HepG2 (cell line): ENCODE results near the gene ATP6V1C2. TPM values are rescaled to one million over a fixed set of nuclear protein-coding genes. Genes with fewer than 3 reads are reported as not detected.

Experiments used
- HNRNPUL1 ChIP-seq: fragments of 200-400 bp; formaldehyde crosslinking; IDR thresholded peaks from 2 replicates; pipeline ENCODE4 v1.6.1; 2017; ENCODE audit warnings: low read depth, mild to moderate bottlenecking, low read length, moderate library complexity
- NCOA2 ChIP-seq: sonication (generic); formaldehyde crosslinking; IDR thresholded peaks from 2 replicates; pipeline ENCODE4 v1.8.0; 2022; ENCODE audit warnings: inconsistent platforms
- SIX4 ChIP-seq: sonication (generic); formaldehyde crosslinking; IDR thresholded peaks from 2 replicates; pipeline ENCODE4 v1.4.0; 2020; ENCODE audit warnings: missing genetic modification reagents
- SP4 ChIP-seq: sonication (generic); formaldehyde crosslinking; IDR thresholded peaks from 2 replicates; pipeline ENCODE4 v1.8.1; 2023; ENCODE audit warnings: mild to moderate bottlenecking, missing genetic modification reagents
- SRSF4 ChIP-seq: fragments of 200-400 bp; formaldehyde crosslinking; IDR thresholded peaks from one replicate; pipeline ENCODE4 v1.6.1; 2018; ENCODE audit warnings: mild to moderate bottlenecking, low read depth, low read length, moderate library complexity; ENCODE audit not compliant: poor library complexity, severe bottlenecking
- SUZ12 ChIP-seq: fragments of 150-350 bp; IDR thresholded peaks from 2 replicates; pipeline ENCODE4 v1.6.1; 2014; ENCODE audit warnings: low read depth, low read length
- ZFP1 ChIP-seq: IDR thresholded peaks from 2 replicates; pipeline ENCODE4 v1.6.1; 2016
- ZFP36 ChIP-seq: fragments of 150-350 bp; IDR thresholded peaks from 2 replicates; pipeline ENCODE4 v1.6.1; 2018; ENCODE audit warnings: borderline replicate concordance, low read length, low read depth; ENCODE audit not compliant: partially characterized antibody
- ZNF619 ChIP-seq: sonication (generic); formaldehyde crosslinking; IDR thresholded peaks from 2 replicates; pipeline ENCODE4 v1.4.0; 2020; ENCODE audit warnings: mild to moderate bottlenecking, missing genetic modification reagents
- polyA plus RNA-seq, 8 experiments: library from polyadenylated mRNA; depleted of rRNA in 3 of 8; stranded (reverse) in 7 of 8; unstranded in 1 of 8; fragments of >200 nt; fragmentation: Illumina TruSeq in 4 of 8; extraction: Trizol in 4 of 8; gene quantifications; 2 replicates each; pipeline versions ENCODE4 v1.2.1 to v1.2.3, GENCODE V29; 2011 to 2016; ENCODE audit warnings: low read depth in 4 of 8, missing spikeins in 1 of 8, mixed read lengths in 1 of 8; ENCODE audit not compliant: insufficient read depth in 1 of 8
- total RNA-seq, 5 experiments: library from RNA; depleted of rRNA; stranded (reverse); fragments of >200 nt; fragmentation: Illumina TruSeq; extraction: Trizol; gene quantifications; 2 replicates each; pipeline ENCODE4 v1.2.3, GENCODE V29; 2016; ENCODE audit warnings: low read depth in 1 of 5
- TF ChIP-seq, protein P1 (sequence below): sonication (generic); formaldehyde crosslinking; IDR thresholded peaks from 2 replicates; pipeline ENCODE4 v1.5.0; 2020; ENCODE audit warnings: mild to moderate bottlenecking, missing genetic modification reagents
- TF ChIP-seq, protein P2 (sequence below): sonication (generic); formaldehyde crosslinking; IDR thresholded peaks from 2 replicates; pipeline ENCODE4 v1.4.0; 2020; ENCODE audit warnings: missing genetic modification reagents, borderline replicate concordance
- TF ChIP-seq, protein P3 (sequence below): sonication (generic); formaldehyde crosslinking; IDR thresholded peaks from 2 replicates; pipeline ENCODE4 v1.4.0; 2020; ENCODE audit warnings: missing genetic modification reagents
- TF ChIP-seq, protein P4 (sequence below): sonication (generic); formaldehyde crosslinking; IDR thresholded peaks from 2 replicates; pipeline ENCODE4 v1.4.0; 2020; ENCODE audit warnings: missing genetic modification reagents
- TF ChIP-seq, protein P5 (sequence below): sonication (generic); formaldehyde crosslinking; IDR thresholded peaks from 2 replicates; pipeline ENCODE4 v1.5.0; 2020; ENCODE audit warnings: missing genetic modification reagents
- TF ChIP-seq, protein P6 (sequence below): sonication (generic); formaldehyde crosslinking; IDR thresholded peaks from 2 replicates; pipeline ENCODE4 v1.4.0; 2020; ENCODE audit warnings: missing genetic modification reagents

Gene ATP6V1C2
- total and polyA plus RNA-seq, 2 of the 13 experiments (the other 11 are each of a cell fraction or from before 2014, with no cell fraction given): 0.04 to 0.29 TPM

DNA sequence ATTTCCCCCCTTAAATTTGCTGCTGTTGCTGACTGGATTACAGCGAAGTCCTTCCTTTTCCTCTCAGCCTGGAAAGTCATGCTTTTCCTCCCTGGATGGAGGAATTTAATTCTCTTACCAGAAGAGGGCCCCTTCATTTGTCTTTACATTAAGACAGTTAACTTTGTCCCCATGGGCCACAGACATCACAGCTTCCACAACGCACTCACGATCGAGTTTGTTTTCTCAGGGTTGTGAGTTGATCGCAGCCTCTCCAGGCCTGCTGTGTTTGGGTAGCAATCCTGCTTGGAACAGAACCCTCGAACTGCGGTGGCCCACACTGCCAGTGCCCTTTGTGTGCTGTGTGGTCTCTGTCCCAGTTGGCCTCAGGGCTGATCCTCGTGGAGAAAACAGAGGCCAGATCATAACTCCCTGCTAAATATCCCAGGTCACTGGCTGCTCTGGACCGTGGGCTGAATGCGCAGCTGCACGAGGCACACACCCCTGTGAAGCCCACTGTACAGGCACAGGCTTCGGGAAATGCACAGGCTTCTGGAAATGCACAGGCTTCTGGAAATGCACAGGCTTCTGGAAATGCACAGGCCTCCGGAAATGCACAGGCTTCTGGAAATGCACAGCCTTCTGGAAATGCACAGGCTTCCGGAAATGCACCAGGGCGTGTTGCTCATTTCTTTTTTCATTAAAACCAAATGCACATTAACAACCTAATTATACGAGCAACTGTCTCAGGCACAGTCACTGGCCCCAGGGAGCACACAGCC lies 93.3 kb downstream of the ATP6V1C2 start (continued):
- TF ChIP-seq, protein P1, sequence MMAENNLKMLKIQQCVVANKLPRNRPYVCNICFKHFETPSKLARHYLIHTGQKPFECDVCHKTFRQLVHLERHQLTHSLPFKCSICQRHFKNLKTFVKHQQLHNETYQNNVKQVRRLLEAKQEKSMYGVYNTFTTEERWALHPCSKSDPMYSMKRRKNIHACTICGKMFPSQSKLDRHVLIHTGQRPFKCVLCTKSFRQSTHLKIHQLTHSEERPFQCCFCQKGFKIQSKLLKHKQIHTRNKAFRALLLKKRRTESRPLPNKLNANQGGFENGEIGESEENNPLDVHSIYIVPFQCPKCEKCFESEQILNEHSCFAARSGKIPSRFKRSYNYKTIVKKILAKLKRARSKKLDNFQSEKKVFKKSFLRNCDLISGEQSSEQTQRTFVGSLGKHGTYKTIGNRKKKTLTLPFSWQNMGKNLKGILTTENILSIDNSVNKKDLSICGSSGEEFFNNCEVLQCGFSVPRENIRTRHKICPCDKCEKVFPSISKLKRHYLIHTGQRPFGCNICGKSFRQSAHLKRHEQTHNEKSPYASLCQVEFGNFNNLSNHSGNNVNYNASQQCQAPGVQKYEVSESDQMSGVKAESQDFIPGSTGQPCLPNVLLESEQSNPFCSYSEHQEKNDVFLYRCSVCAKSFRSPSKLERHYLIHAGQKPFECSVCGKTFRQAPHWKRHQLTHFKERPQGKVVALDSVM: no peak
- no peak for TF ChIP-seq ZFP1 (CRISPR knock-in tag)
- no peak for TF ChIP-seq NCOA2
- no peak for TF ChIP-seq SUZ12
- TF ChIP-seq HNRNPUL1: no peak
- no peak for TF ChIP-seq SRSF4
- TF ChIP-seq, protein P2, sequence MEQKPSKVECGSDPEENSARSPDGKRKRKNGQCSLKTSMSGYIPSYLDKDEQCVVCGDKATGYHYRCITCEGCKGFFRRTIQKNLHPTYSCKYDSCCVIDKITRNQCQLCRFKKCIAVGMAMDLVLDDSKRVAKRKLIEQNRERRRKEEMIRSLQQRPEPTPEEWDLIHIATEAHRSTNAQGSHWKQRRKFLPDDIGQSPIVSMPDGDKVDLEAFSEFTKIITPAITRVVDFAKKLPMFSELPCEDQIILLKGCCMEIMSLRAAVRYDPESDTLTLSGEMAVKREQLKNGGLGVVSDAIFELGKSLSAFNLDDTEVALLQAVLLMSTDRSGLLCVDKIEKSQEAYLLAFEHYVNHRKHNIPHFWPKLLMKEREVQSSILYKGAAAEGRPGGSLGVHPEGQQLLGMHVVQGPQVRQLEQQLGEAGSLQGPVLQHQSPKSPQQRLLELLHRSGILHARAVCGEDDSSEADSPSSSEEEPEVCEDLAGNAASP (CRISPR knock-in tag): no peak
- TF ChIP-seq, protein P3, sequence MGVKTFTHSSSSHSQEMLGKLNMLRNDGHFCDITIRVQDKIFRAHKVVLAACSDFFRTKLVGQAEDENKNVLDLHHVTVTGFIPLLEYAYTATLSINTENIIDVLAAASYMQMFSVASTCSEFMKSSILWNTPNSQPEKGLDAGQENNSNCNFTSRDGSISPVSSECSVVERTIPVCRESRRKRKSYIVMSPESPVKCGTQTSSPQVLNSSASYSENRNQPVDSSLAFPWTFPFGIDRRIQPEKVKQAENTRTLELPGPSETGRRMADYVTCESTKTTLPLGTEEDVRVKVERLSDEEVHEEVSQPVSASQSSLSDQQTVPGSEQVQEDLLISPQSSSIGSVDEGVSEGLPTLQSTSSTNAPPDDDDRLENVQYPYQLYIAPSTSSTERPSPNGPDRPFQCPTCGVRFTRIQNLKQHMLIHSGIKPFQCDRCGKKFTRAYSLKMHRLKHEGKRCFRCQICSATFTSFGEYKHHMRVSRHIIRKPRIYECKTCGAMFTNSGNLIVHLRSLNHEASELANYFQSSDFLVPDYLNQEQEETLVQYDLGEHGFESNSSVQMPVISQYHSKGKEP (CRISPR knock-in tag): no peak
- TF ChIP-seq, protein P4, sequence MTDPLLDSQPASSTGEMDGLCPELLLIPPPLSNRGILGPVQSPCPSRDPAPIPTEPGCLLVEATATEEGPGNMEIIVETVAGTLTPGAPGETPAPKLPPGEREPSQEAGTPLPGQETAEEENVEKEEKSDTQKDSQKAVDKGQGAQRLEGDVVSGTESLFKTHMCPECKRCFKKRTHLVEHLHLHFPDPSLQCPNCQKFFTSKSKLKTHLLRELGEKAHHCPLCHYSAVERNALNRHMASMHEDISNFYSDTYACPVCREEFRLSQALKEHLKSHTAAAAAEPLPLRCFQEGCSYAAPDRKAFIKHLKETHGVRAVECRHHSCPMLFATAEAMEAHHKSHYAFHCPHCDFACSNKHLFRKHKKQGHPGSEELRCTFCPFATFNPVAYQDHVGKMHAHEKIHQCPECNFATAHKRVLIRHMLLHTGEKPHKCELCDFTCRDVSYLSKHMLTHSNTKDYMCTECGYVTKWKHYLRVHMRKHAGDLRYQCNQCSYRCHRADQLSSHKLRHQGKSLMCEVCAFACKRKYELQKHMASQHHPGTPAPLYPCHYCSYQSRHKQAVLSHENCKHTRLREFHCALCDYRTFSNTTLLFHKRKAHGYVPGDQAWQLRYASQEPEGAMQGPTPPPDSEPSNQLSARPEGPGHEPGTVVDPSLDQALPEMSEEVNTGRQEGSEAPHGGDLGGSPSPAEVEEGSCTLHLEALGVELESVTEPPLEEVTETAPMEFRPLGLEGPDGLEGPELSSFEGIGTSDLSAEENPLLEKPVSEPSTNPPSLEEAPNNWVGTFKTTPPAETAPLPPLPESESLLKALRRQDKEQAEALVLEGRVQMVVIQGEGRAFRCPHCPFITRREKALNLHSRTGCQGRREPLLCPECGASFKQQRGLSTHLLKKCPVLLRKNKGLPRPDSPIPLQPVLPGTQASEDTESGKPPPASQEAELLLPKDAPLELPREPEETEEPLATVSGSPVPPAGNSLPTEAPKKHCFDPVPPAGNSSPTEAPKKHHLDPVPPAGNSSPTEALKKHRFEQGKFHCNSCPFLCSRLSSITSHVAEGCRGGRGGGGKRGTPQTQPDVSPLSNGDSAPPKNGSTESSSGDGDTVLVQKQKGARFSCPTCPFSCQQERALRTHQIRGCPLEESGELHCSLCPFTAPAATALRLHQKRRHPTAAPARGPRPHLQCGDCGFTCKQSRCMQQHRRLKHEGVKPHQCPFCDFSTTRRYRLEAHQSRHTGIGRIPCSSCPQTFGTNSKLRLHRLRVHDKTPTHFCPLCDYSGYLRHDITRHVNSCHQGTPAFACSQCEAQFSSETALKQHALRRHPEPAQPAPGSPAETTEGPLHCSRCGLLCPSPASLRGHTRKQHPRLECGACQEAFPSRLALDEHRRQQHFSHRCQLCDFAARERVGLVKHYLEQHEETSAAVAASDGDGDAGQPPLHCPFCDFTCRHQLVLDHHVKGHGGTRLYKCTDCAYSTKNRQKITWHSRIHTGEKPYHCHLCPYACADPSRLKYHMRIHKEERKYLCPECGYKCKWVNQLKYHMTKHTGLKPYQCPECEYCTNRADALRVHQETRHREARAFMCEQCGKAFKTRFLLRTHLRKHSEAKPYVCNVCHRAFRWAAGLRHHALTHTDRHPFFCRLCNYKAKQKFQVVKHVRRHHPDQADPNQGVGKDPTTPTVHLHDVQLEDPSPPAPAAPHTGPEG (CRISPR knock-in tag): no peak
- no peak for TF ChIP-seq ZNF619 (CRISPR knock-in tag)
- TF ChIP-seq SIX4 (CRISPR knock-in tag): no peak
- peak; percentile 47; the same call in 1 of the 2 replicates for TF ChIP-seq SP4 (CRISPR knock-in tag)
- TF ChIP-seq, protein P5, sequence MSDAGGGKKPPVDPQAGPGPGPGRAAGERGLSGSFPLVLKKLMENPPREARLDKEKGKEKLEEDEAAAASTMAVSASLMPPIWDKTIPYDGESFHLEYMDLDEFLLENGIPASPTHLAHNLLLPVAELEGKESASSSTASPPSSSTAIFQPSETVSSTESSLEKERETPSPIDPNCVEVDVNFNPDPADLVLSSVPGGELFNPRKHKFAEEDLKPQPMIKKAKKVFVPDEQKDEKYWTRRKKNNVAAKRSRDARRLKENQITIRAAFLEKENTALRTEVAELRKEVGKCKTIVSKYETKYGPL (CRISPR knock-in tag): no peak
- no peak for TF ChIP-seq ZFP36
- TF ChIP-seq, protein P6, sequence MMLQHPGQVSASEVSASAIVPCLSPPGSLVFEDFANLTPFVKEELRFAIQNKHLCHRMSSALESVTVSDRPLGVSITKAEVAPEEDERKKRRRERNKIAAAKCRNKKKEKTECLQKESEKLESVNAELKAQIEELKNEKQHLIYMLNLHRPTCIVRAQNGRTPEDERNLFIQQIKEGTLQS: no peak
